ENCODE results near the gene RIMBP2.

- TF ChIP-seq NR3C1 (CRISPR knock-in tag; IDR thresholded peaks at IDR 0.05): no peak
- TF ChIP-seq SRSF9 (IDR thresholded peaks at IDR 0.05; ENCODE audit: borderline replicate concordance, low read depth, low read length): no peak
- TF ChIP-seq GTF2F1 (IDR thresholded peaks at IDR 0.05; ENCODE audit: low read depth, low read length): no peak
- TF ChIP-seq BCL6 (CRISPR knock-in tag; IDR thresholded peaks at IDR 0.05): no peak
- TF ChIP-seq CTCF (IDR thresholded peaks at IDR 0.05 in 2 of 3, conservative IDR thresholded peaks at IDR 0.05 in 1 of 3; ENCODE audit: insufficient read depth in 2 of 3, low read depth in 1 of 3, low read length in 3 of 3): no peak
- TF ChIP-seq ZNF282 (CRISPR knock-in tag; IDR thresholded peaks at IDR 0.05): no peak
Measured at GRCh38 chr12:130474599-130475269, 241.4 kb downstream of the RIMBP2 start.

Data from K562 (cell line).